ENCODE measurements around the gene EXT2.

Gene EXT2

DNA sequence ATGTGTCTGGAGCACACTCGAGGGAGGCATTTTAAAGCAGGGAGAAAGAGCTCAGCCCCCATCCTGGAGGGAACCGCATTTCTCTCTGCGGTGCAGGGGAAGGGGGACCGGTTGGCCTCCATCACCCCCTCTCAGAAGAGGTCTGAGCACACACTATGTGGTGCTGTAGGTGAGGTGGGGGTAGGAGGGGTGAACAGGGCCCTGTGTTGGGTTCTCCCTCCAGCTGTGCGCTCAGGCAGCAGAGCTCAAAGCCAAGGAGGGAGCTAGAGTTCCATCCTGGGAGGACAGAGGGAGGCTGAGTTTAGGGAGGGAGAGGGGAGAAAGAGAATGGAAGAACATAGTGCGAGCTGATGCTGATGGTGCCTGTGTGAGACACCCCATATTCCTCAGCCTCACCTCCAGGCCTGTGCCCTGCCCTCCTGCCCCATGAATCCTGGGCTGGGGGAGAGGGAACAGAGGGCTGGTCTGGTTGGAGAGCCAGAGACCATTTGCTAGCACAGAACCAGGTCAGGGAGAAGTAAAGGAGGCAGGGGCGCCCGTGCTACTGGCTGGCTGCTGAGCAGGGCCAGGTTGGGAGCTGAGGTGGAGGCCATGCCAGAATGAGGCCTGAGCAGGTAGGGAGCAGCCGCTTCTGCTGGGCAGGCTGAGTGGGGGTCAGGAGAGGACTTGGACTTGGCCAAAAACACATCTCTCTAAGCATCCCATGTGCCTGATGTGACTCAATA lies 170.7 kb downstream of the EXT2 start:
- DNase-seq: no peak

DNA sequence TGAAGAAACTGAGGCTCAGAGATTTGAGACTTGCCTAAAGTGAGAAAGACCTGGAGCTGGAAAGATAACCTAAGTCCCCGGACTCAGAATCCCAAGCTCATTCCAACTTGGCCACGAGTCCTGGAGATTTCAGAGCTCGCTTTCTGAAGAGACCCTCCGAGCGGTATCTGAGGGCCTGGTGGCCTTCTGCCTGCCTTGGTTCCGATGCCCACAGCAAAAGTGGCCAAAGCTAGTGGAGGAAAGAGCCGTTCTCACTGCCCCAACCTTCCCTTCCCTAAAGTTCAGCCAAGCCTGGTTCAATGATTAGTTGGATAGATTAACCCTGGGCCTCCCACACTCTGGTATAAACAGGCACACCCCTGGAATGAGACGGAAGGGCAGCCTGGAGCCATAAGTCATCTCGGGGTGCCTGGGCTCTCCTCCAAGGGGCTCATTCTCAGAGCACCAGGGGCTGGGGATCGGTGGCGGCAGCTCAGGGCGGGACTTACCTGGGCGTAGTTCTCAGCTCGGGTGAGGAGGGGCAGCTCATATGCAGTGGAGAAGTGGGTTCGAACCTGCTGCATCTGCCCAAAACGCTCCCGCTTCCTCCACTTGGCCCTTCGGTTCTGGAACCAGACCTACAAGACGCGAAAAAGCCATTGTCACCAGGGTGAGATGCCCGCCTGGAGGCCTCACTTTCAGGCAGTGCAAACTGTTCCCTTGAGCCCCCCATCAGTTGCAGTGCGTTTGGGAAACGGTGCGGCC lies 171.7 kb downstream of the EXT2 start:
- DNase-seq: no peak

DNA sequence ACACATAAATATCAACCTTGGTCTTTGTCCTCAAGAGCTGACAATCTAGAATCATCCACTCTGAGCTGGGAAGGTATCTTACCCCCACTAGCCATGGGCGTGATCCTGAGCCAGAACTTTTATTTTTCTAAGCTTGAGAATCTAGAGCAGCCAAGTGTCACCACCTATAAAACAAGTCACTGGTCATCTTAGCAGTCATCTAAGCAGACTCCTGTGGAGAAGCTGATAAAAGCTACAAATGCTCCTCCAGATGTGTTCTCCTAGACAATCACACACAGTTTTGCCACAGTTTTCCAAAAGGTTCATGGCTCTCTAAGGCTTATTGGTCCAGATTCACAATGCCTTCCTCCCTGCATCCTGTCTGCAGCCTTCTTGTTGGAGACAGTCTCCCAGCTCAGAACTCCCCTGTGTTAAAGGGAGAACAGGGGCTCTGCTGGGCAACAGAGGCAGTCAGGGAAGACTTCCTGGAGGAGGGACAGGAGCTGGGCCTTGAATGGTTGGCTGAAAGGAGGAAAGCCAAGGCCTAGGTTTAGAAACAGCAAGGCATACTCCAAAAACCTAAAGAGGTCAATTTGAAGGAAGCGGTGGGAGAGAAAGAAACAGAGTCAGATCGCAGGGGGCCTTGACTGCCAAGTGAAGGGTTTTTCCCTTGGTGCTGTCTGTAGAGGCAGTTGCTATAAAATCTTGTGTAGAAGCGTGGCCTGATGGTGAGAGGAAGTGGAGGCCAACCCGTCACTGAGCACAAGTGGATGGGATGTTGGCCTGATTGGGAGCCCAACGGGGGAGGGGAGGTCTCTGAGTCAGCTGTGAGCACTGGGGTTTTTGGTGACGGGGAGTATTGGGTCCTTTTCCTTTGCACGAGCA lies 172.5 kb downstream of the EXT2 start:
- DNase-seq: no peak

DNA sequence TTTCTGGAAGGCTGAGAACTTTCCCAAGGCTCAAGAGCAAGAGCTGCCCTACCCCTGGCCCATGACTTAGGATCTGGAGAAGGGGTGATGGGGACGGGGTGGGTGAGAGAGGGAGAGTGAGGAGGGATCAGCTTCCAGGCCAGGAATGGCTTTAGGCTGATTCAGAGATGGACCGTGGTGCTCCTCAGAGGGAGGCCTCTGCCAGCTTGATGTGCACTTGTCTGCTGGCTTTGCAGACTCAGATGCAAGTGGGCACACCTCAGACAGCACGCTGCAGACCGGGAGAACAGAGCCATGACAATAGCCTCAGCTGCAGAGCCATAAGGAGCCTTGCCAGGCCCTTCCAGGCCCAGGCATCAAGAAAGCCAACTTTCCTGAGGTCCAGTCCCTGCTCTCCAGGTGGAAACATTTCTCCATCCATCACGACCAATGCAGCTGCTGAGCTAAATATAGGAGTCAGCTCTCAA lies 173.2 kb downstream of the EXT2 start:
- no peak for DNase-seq

DNA sequence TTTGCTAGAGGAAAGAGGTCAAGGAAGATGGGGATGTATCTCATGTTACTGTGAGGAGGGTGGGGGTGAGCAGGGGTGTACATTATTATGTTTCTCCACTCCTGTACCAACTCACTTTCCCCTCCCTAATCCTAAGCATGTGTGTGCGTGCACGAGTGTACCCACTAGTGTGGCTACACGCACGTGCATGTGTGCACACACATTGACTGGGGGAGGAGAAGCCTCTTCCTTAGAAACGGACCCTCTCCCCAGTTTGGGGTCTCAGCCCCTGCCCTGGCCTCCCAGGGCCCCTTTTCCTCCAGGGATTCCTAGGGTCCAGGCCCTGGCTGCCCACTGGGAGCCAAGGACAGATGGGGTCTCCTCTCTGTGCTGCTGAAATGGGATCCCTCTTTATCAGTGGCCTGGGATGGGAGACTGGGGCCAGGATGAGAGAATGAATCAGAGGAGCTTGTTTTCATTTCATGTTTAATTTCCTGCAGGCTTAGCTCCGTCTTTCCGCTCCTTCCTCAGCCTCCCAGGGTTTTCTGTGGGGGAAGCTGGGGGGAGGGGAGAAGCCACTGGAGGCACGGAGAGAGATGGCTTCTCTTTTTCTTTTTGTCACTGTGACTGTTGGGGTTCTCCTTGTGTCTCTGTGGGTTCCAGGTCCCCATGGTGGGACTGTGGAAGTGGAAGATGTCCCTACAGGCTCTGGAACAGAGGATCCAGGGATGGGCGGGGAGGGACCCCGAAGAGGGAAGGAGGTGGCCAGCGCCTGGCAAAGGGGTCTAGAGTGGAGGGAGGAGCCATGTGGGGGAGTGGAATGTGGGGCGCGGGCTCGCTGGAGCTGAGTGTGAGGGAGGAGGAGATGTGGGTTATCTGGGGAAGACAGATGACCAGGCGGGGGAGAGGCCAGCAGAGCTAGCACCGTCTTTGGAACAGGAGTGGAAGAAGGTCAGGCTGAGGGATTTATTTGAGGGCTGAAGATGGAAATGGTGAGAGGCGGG lies 174.2 kb downstream of the EXT2 start:
- DNase-seq: no peak

DNA sequence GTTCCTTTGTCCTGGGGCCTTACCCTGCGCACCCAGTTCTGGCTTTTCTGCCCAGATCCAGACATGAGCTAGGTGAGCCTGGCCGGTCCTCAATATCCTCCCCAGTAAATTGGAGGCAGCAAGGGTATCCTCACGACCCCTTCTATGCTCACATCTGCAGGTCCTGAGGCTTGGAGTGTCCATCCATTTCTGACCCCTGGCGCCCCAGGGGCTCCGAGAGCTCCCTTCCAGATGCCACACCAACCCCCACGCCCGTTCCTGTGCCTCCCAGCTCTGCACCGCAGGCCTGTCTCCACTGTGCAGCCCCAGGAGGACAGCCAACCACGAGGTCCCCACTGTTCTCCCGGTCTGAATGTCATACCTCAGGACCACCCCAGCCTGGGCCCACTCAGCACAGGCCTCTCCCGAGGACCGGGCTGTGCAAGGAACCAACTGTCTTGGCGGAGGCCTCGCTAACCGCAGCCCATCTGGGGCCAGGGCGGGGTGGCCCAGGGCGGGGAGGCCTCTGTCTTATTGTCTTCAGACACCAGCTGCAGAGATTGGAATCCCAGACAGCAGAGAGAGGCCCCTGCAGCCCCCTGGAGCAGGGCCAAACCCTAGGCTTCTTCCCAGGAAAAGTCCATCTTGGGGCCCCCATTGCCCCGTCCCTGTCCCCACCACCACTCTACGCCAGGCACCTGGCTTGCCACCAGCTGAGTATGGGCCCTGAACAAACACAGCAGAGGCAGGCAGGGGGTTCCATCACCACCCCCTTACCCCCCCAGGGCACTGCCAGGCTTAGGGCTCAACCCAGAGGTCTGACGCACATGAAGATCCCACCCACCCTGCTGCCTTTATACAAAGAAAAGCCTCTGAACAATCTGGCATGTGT lies 175.2 kb downstream of the EXT2 start:
- no peak for DNase-seq

DNA sequence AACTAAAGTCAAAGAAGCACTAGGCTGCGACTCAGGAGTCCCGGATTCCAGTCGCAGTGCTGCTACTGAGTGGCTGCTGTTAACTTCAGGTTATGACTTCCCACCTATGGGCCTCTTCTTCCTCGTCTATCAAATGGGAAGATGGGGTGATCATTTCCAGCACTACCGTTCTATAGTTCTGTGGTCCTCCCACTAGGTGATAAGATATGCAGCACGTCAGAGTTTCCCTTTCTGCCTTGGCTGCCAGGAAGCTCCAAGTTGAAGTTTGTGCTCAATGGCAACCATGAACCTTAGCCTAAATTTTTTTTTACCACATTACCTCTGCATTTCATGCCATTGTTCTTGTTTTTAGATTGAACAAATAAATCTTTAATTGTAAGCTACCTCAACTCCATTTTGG lies 175.8 kb downstream of the EXT2 start:
- DNase-seq: no peak

DNA sequence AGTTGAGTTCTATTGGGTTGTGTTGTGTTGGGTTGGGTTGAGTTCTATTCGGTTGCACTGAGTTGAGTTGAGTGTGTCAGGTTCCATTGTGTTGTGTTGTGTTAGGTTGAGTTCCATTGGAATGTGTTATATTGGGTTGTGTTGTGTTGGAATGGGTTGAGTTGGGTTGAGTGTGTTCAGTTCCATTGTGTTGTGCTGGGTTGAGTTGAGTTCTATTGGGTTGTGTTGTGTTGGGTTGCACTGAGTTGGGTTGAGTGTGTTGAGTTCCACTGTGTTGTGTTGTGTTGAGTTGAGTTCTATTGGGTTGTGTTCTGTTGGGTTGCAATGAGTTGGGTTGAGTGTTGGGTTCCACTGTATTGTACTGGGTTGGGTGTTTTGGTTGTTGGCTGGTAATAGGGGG lies 178.9 kb downstream of the EXT2 start:
- no peak for DNase-seq

DNA sequence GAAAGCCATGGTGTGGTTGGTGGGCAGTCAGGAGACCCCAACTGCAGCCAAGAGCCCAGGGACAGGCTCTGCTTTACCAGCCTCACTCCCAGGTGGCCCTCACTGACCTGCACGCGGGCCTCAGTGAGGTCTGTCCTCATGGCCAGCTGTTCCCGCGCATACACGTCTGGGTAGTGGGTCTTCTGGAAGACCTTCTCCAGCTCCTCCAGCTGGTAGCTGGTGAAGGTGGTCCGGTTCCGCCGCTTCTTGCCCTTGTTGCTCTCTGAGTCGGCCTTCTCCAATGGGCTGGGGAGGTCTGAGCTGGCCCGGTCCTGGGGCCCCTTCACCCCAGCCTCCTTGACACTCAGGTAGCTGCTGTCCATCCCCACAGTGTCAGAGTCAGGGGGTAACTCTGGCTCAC lies 179.8 kb downstream of the EXT2 start:
- DNase-seq: no peak

DNA sequence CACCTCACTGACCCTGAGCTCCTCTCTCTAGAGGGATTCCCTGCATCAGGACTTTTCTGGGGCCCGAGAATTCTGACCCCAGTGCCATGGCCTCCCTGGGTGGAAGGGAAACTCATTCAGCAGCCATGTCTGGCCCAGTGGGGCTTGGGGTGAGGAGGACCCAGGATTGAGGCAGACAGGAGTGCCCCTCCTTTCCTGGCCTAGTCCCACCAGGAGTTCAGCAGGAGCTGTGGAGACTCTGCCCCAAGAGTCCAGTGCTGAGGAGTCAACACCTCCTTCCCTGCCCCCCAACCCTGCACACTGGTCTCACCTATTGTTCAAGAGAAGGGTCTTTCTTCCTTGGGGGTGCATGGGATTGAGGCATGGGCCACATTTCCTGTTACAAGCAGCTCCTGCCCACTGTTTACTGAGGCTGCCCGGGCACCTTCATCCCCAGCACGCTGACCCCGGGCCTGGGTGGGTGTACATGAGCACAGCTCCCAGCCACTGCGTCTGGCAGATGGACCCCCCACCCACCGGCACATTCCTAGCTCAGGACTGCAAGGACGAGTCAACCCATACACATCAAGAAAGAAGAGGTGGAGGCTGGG lies 180.6 kb downstream of the EXT2 start:
- DNase-seq: no peak

DNA sequence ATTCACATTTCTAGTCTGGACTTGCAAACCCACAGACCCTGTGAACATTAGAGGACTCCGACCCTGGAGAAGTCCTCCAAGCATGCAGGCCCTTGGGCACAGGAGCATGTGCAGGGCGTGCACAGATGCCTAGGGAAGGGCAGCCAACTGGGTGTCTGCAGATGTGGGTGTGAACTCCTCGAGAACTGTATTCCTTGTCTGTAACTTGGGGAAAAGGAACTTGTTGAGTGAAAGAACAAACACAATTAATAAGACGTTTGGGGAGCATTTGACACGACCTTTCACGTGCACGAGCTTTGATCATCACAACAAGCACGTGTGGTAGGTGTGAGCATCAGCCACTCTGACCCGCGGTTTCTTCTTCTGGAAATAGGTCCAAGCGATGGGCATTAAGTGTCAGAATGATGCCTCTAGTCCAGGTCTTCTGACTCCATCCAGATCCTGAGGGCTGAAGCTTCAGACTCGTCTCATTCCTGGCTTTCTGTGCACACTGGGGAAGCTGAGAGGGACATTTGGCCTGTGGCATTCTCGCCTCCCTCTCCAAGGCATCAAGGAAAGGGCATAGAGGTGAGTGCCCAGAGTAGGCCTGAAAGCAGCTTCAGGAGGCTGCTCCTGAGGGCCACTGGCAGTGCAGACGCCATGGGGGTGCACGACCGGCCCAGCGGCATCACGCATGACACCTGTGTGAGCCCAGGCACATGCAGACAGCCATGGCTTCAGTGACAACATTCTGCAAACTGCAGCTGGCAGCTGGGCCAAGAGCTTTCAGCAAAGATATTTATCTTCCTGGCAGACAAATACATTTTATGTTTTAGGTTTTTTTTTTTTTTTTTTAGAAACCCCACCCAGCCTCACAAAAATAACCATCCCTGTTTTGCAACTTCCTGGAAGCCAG lies 182.0 kb downstream of the EXT2 start:
- no peak for DNase-seq

DNA sequence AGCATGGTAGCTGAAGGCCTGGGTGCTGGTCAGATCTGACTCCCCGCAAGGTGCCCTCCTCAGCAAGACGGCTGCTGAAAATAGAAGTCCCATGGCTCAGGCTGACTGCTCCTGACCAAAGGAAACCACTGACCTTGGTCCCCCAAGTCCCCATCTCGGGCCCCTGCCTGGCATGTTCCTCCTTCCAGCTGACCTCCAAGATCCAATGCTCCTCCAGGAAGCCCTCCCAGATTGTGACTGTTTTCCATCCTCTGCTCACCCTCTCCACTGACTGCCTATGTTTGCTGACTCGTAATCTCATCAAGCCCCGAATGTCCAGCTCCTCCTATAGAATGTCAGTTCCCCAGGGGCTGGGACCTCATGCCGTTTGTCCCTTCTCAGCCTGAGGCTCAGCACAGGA lies 184.0 kb downstream of the EXT2 start:
- no peak for DNase-seq

DNA sequence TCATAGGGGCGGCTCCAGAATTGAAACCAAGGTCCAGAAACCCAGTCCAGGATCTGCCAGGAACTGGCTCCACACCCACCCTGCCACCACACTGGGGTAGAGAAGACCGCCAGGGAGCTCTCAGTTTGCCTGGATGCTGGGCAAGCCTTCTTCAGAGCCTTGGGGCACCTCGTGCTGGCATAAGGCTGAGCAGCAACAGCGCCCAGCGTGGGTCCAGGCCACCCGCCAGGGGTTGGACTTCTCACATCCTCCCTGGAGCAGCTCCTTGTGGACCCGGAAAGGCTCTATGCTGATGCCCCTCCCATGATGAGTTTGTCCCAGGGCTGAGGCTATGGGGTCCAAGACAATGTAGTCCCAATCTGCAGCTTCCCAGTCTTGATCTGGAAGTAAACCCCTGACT lies 184.8 kb downstream of the EXT2 start:
- DNase-seq: no peak

DNA sequence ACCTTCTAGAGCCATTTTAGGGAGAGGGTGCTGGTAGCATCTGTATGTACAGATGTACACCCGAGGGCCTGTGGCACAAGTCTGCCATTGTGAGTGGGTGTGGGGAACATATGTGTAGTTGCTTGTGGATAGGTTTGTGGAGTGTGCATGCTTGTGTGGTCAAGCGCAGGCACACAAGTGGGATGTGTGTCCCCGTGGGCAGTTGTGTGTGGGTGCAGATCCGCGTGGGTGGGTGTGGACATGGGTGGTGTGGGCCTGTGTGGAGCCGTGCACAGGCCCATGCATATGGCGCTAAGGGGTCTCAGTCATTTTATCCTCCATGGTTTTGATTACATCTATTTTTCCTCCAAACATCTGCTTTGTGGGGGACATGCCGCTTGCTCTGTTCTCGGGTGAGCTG lies 185.7 kb downstream of the EXT2 start:
- no peak for DNase-seq

DNA sequence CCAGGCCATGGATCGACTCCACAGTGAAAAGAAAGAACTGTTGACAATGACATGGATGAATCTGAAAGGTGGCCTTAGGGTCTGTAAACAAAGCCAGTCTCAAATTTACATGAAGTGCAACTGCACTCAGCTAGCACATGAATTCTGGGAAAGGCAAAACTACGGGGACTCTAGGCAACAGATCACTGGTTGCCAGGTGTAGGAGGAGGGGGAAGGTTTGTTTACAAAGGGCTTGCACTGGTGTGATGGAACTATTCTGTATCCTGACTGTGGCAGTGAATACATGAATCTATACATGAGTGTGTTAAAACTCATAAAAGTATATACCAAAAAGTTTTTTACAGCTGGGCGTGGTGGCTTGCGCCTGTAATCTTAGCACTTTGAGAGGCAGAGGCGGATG lies 187.1 kb downstream of the EXT2 start:
- DNase-seq: no peak

DNA sequence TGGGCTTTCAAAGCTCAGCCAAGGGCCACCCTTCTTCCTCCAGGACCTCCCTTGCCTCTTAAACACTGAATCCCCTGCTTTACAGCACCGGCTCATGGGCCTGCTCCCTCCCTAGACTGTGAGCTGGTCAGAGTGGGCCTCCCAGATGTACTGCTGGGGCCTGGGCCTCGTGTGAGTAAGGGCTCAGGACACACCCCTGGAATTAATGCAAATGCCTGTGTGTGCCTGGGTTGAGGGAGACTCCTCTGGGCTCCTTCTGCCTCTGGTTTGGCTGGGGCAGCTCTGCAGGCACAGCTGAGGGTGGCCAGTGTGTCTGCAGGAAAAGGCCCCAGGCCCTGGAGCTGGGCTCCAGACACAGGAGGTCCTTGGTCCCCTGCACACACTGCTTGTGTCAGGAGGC lies 190.3 kb downstream of the EXT2 start:
- DNase-seq: no peak

DNA sequence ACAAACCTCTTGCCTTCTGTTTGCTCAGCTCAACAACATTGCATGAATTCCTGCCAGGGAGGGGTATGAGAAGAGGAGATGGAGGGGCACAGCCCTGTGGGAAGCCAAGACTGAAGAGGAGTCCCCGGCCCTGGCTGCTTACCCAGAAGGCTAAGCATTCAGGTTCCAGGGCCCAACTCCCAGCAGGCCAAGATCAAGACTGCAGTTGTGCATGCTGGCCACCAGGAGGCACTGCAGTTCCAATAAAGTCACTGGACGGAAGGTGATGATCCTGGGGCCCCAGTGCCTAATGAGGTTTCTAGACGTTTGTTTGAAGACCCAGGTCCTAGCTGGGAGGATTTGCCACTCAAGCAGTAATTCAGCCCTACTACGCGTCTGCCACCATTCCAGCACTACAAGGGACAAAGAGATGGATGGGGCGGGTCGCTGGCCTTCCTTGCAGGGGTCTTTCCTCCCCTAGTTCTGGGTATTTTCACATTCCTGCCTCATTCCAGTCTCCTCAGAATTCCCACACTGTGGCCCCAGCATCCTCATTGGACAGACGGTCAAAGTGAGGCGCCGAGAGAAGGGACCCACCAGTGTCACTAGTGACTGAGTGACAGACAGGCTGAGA lies 190.9 kb downstream of the EXT2 start:
- DNase-seq: peak in 19 of 58 donors; percentile 3 to 29 (median 9)

DNA sequence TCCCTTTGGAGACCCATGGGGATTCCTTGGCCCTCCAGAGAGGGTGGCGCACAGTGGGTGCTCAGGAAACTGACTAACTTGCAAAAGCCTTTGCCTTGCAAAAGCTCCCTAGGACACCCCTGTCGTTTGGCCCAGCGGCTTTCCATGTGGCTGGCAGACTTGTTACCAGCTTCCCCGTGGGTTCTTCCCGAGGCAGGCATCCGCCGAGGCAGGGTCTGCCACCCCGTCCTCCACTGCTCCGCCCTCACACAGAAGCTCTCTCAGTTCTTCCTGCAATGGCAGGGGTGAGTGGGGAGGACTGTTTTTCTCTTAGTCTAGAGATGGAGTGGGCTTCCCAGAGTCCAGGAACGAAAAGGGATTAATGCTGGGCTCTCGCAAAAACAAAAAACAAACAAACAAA lies 191.4 kb downstream of the EXT2 start:
- no peak for DNase-seq

Measured in anterior cingulate cortex (tissue), 58 donors.